Body of pancreas (tissue), 4 donors: Measurements from ENCODE around the gene INTS6L. TPM values are rescaled to one million over a fixed set of nuclear protein-coding genes. Genes with fewer than 3 reads are reported as not detected.

Experiments
- ATAC-seq: fragments of 150-250 bp; one replicate; pipeline ENCODE4 v1.9.1; 2016
- DNase-seq, 4 donors: peaks; one replicate each; pipeline ENCODE4 v3.0.0-alpha.2; 2019
- H3K27ac ChIP-seq, 4 donors: fragments of 200-600 bp; sonication (generic); 1 replicate in 3 of 4; 2 replicates in 1 of 4; pipeline versions ENCODE4 v1.5.1 to v1.6.1; 2016 to 2019; ENCODE audit warnings: mild to moderate bottlenecking in 1 of 4, mixed read lengths in 1 of 4, moderate library complexity in 1 of 4
- H3K27me3 ChIP-seq, 2 donors: fragments of 200-600 bp; sonication (generic); one replicate each; pipeline ENCODE4 v1.6.0; 2016; ENCODE audit warnings: mild to moderate bottlenecking in 1 of 2
- H3K36me3 ChIP-seq, 2 donors: fragments of 200-600 bp; sonication (generic); replicated peaks in 1 of 2; 2 replicates each; pipeline ENCODE4 v1.5.1; 2016; ENCODE audit warnings: low read depth in 2 of 2; ENCODE audit not compliant: insufficient read depth in 1 of 2
- H3K4me1 ChIP-seq: fragments of 200-600 bp; sonication (generic); one replicate; pipeline ENCODE4 v1.6.0; 2016
- H3K4me3 ChIP-seq, 2 donors: fragments of 200-600 bp; sonication (generic); 1 replicate in 1 of 2; 2 replicates in 1 of 2; pipeline ENCODE4 v1.5.1; 2016 to 2019
- H3K9me3 ChIP-seq, 3 donors: fragments of 200-600 bp; sonication (generic); 1 replicate in 2 of 3; 2 replicates in 1 of 3; pipeline ENCODE4 v1.5.1; 2016
- POLR2A ChIP-seq, 3 donors: fragments of 450-650 bp; IDR thresholded peaks; one replicate each; pipeline ENCODE4 v1.6.1; 2016; ENCODE audit warnings: antibody characterized with exemption in 3 of 3, mild to moderate bottlenecking in 2 of 3
- WGBS, 2 donors: methylation state at CpG; one replicate each; pipeline ENCODE4 v1.1.5; 2017; 5-methylcytosine and 5-hydroxymethylcytosine counted together
- intact Hi-C: fragments of 100-400 bp; cut with DNase I; formaldehyde crosslinking; loops from one replicate; pipeline ENCODE4 v1.15.1; 2023
- total RNA-seq, 2 donors: library from RNA; depleted of rRNA; stranded (reverse); fragments of >200 nt; gene quantifications; one replicate each; pipeline ENCODE4 v1.1.0, GENCODE V29; 2016
- TF ChIP-seq, protein P1 (sequence below), 7 experiments: fragments of 450-650 bp in 4 of 7; fragments of 200-600 bp in 3 of 7; sonication (generic) in 3 of 7; IDR thresholded peaks; one replicate each; pipeline ENCODE4 v1.5.1; 2016 to 2019; ENCODE audit warnings: antibody characterized with exemption in 7 of 7

The INTS6L gene
- total RNA-seq, 2 donors from 2014 or later: 4.7 to 6.9 TPM

DNA sequence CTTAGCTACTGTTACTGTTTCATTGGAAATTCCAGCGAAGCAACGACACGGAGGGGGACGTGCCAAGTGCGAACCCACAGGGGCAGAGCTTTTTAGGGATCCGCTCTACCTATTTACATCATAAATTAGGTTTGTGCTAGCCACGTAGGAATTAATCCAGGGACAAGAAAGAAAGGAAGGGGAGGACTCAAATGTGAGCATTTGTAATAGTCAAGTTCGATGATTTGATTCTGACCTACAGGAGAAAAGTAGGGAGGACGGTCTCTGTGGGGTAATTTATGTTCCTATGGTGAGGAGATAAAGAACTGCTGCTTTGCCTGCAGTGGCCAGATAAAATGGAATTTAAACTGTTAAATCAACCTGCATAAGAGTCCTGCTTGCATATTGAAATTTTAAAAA is 1.7 kb downstream of the INTS6L start:
- Histone ChIP-seq H3K27ac (peak overlapping the region; percentile 22 to 93 (median 76)), H3K27me3 (no peaks in the 10 kb centered on the region), H3K9me3 (no peaks in the 10 kb centered on the region), H3K36me3 (no peaks in the 10 kb centered on the region), H3K4me3 (no peak overlapping the region), H3K4me1 (no peaks in the 10 kb centered on the region)
- ATAC-seq: peak; percentile 47
- no peak for DNase-seq
- TF ChIP-seq, protein P1, sequence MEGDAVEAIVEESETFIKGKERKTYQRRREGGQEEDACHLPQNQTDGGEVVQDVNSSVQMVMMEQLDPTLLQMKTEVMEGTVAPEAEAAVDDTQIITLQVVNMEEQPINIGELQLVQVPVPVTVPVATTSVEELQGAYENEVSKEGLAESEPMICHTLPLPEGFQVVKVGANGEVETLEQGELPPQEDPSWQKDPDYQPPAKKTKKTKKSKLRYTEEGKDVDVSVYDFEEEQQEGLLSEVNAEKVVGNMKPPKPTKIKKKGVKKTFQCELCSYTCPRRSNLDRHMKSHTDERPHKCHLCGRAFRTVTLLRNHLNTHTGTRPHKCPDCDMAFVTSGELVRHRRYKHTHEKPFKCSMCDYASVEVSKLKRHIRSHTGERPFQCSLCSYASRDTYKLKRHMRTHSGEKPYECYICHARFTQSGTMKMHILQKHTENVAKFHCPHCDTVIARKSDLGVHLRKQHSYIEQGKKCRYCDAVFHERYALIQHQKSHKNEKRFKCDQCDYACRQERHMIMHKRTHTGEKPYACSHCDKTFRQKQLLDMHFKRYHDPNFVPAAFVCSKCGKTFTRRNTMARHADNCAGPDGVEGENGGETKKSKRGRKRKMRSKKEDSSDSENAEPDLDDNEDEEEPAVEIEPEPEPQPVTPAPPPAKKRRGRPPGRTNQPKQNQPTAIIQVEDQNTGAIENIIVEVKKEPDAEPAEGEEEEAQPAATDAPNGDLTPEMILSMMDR (IDR thresholded peaks at IDR 0.05): no peak
- TF ChIP-seq POLR2A (IDR thresholded peaks at IDR 0.05): no peak
- intact Hi-C loops: no loop called here
- 0% methylated on average over 9 of the region's 9 CpGs for WGBS, 2 donors

DNA sequence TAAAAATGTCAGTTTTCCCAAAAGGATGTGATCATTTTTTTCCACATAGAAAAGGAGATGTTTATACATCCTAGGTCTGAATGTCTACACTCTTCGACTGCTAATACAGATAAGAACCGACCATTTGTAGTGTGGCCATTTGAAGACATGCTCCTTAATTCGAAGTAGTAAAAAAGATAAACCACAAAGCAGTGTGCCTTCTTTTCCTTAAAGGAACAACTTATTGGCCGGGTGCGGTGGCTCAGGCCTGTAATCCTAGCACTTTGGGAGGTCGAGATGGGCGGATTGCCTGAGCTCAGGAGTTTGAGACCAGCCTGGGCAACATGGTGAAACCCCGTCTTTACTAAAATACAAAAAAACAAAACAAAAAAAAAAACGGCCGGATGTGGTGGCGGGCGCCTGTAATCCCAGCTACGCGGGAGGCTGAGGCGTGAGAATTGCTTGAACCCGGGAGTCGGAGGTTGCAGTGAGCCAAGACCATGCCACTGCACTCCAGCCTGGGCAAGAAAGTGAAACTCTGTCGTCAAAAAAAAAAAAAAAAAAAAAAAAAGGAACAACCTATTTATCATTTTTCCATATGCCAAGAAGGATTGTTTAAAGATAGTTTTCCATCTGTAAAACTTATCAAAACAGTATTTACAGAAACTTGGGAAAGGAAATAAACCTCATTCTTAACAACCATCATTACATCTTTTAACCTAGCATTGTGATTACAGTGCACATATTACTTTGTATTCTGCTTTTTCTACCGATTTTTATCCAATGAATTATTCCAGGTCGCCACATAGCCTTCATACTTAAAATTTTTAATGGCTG is 2.6 kb downstream of the INTS6L start:
- DNase-seq (no peak), ATAC-seq (no peak)
- no peak for TF ChIP-seq POLR2A (IDR thresholded peaks at IDR 0.05)
- TF ChIP-seq, protein P1 (IDR thresholded peaks at IDR 0.05): no peak
- intact Hi-C loops: no loop called here
- no peaks in the 10 kb centered on the region for H3K9me3 ChIP-seq
- WGBS, 2 donors: 81% methylated on average over 20 of the region's 20 CpGs
- no peak overlapping the region for H3K4me3 ChIP-seq
- no peaks in the 10 kb centered on the region for H3K36me3 ChIP-seq
- H3K27me3 ChIP-seq: no peaks in the 10 kb centered on the region
- H3K27ac ChIP-seq: peak overlapping the region in 1 of 4 donors; percentile 93
- no peaks in the 10 kb centered on the region for H3K4me1 ChIP-seq

DNA sequence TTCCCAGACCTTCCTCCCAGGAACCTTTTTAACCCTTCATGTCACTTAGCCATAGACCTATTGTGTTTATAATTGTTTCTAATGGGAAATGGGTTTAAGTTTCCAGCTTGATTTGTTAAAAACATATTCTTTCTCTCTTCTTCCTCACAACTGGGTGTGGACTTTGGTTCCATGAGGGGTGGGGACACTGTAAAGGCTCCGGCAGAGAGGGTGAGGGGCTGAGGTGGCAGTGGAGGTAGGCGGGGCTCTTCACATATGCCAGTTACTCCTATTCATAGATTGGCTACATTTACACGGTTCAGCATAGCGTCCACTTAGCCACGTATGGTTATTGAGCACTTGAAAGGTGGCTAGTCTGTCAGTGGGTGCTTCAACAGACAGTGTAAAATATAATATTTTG is 7.8 kb downstream of the INTS6L start:
- Histone ChIP-seq H3K27me3 (no peaks in the 10 kb centered on the region), H3K36me3 (no peaks in the 10 kb centered on the region), H3K4me3 (no peak overlapping the region), H3K9me3 (no peaks in the 10 kb centered on the region), H3K4me1 (no peaks in the 10 kb centered on the region), H3K27ac (no peak overlapping the region)
- no peak for ATAC-seq
- TF ChIP-seq, protein P1 (IDR thresholded peaks at IDR 0.05): no peak
- no peak for TF ChIP-seq POLR2A (IDR thresholded peaks at IDR 0.05)
- intact Hi-C loops: no loop called here
- WGBS, 2 donors: 80 to 97% methylated on average over 5 of the region's 5 CpGs
- DNase-seq: no peak

DNA sequence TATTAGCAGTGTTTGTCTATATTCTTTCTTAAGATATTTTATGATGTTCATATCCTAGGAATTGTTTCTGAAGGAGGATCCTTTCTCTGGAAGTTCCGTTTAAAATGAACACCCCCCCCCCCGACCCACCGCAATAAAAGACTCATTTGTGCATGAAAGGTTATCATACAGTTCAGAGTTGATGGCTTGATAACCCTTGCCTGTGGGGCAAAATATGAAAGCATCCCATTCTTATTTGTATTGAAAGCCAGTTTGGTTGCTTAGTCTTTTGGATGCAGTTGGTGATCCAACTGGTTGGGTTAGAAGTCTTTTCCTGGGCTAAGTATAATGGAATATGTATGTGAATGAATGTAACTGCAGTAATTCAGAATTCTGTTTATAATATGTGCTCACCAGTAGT is 8.3 kb downstream of the INTS6L start:
- Histone ChIP-seq H3K4me1 (no peaks in the 10 kb centered on the region), H3K36me3 (no peaks in the 10 kb centered on the region), H3K9me3 (no peaks in the 10 kb centered on the region), H3K27ac (no peak overlapping the region), H3K4me3 (no peak overlapping the region), H3K27me3 (no peaks in the 10 kb centered on the region)
- no peak for DNase-seq
- ATAC-seq: no peak
- intact Hi-C loops: no loop called here
- TF ChIP-seq, protein P1 (IDR thresholded peaks at IDR 0.05): no peak
- no peak for TF ChIP-seq POLR2A (IDR thresholded peaks at IDR 0.05)
- WGBS, 2 donors: 49 to 77% methylated on average over 3 of the region's 3 CpGs

DNA sequence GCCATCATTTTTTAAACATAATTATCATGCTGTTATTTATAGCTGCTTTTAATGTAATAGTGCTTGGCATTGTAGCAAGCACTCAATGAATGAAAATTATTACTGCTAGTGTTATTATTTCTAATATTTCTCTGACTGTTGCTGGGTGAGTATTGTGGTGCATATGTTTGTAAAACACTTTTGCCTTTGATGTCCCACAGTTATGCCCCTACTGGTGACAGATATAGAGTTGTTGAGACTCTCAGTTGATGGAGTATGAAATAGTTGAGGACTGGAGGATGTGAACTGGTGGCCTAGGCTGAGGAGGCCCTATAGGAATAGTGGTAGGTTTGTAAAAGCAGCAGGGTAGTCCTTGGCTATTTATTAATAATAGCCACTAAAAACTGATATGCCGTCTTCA is 9.6 kb downstream of the INTS6L start:
- intact Hi-C loops: no loop called here
- no peak overlapping the region for H3K27ac ChIP-seq
- H3K36me3 ChIP-seq: no peaks in the 10 kb centered on the region
- no peaks in the 10 kb centered on the region for H3K27me3 ChIP-seq
- no peak for ATAC-seq
- no peaks in the 10 kb centered on the region for H3K4me1 ChIP-seq
- TF ChIP-seq POLR2A (IDR thresholded peaks at IDR 0.05): no peak
- TF ChIP-seq, protein P1 (IDR thresholded peaks at IDR 0.05): no peak
- WGBS, 2 donors: 100% methylated on average over 1 of the region's 1 CpG
- DNase-seq: no peak
- no peaks in the 10 kb centered on the region for H3K9me3 ChIP-seq
- no peak overlapping the region for H3K4me3 ChIP-seq
